Upper lobe of right lung (tissue), 1 donor: Measurements from ENCODE around the gene MIDN. TPM values are rescaled to one million over a fixed set of nuclear protein-coding genes. Genes with fewer than 3 reads are reported as not detected.

Experiments used
- ATAC-seq: fragments of 200-7000 bp; cut with Tn5 transposase; one replicate; pipeline ENCODE4 v1.9.1; 2020; ENCODE audit warnings: mild to moderate bottlenecking, moderate library complexity
- DNase-seq: peaks from one replicate; pipeline ENCODE4 v3.0.0-alpha.2; 2020
- H3K27ac ChIP-seq: fragments of 200-600 bp; one replicate; pipeline ENCODE4 v1.8.0; 2022
- H3K27me3 ChIP-seq: fragments of 200-600 bp; one replicate; pipeline ENCODE4 v1.8.0; 2022; ENCODE audit warnings: mild to moderate bottlenecking
- H3K36me3 ChIP-seq: fragments of 200-600 bp; one replicate; pipeline ENCODE4 v1.8.0; 2022
- H3K4me1 ChIP-seq: fragments of 200-600 bp; one replicate; pipeline ENCODE4 v1.8.0; 2022
- H3K4me3 ChIP-seq: fragments of 200-600 bp; one replicate; pipeline ENCODE4 v1.8.0; 2022; ENCODE audit warnings: mild to moderate bottlenecking
- H3K9me3 ChIP-seq: fragments of 200-600 bp; one replicate; pipeline ENCODE4 v1.8.0; 2022
- intact Hi-C: fragments of 100-400 bp; cut with DNase I; formaldehyde crosslinking; loops from one replicate; pipeline ENCODE4 v1.11.0; 2022
- total RNA-seq: library from RNA; stranded (reverse); fragmentation: NEBNext Ultra II Directional; extraction: Animal tissue kit (Norgen Biotek cat#: 25700); gene quantifications from one replicate; pipeline ENCODE4 v1.2.1, GENCODE V29; 2021
- TF ChIP-seq, protein P1 (sequence below): fragments of 200-600 bp; IDR thresholded peaks from one replicate; pipeline ENCODE4 v1.8.0; 2022; ENCODE audit warnings: antibody characterized with exemption
- donor health status: DM: no; HTN: yes; CAD: no; lungs with severe emphysema.

The MIDN gene
- total RNA-seq, 1 donor from 2014 or later = 135 TPM

DNA sequence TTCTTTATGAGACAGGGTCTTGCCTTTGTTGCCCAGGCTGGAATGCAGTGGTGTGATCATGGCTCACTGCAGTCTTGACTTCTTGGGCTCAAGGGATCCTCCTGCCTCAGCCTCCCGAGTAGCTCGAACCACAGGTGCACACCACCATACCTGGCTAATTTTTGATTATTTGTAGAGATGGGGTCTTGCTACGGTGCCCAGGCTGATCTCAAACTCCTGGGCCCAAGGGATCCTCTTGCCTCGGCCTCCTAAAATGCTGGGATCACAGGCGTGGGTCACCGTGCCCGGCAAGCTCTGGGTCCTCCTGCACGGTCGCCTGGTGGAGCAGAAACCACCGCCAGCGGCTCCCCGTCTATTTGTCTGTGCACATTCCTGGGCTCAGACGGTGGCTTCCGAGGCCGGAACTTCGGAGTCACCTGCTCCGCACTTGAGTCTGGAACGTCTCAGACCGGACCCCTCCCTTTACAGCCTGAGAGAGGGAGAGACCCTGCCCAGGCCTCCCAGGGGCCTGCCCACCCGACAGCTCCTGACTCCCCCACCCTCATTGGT, 59.4 kb downstream of the MIDN start:
- DNase-seq = no peak
- TF ChIP-seq, protein P1, sequence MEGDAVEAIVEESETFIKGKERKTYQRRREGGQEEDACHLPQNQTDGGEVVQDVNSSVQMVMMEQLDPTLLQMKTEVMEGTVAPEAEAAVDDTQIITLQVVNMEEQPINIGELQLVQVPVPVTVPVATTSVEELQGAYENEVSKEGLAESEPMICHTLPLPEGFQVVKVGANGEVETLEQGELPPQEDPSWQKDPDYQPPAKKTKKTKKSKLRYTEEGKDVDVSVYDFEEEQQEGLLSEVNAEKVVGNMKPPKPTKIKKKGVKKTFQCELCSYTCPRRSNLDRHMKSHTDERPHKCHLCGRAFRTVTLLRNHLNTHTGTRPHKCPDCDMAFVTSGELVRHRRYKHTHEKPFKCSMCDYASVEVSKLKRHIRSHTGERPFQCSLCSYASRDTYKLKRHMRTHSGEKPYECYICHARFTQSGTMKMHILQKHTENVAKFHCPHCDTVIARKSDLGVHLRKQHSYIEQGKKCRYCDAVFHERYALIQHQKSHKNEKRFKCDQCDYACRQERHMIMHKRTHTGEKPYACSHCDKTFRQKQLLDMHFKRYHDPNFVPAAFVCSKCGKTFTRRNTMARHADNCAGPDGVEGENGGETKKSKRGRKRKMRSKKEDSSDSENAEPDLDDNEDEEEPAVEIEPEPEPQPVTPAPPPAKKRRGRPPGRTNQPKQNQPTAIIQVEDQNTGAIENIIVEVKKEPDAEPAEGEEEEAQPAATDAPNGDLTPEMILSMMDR = no peak
- intact Hi-C loops = no loop called here

DNA sequence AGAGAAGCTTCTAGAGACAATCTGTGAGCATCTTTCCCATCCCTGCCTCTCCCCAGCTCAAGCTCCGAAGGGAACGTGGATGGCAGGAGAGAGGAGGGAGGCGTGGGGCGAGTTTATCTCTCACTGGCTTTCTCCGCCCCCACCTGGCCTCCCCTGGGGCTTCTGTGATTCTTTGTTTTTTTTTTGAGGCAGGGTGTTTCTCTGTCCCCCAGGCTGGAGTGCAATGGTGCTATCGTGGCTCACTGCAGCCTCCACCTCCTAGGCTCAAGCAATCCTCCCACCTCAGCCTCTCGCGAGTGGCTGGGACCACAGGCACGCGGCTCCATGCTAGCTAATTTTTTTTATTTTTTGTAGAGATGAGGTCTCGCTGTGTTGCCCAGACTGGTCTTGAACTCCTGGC, 60.3 kb downstream of the MIDN start:
- TF ChIP-seq, protein P1 = no peak
- ATAC-seq (no peak), DNase-seq (no peak)
- Histone ChIP-seq H3K9me3 (no peaks in the 10 kb centered on the region), H3K36me3 (no peaks in the 10 kb centered on the region), H3K4me1 (no peaks in the 10 kb centered on the region), H3K4me3 (no peak overlapping the region), H3K27me3 (peaks cover 31% of the 10 kb centered on the region), H3K27ac (no peak overlapping the region)
- intact Hi-C loops = no loop called here

More for the DNA sequence above, 59.4 kb downstream of the MIDN start:
- Histone ChIP-seq H3K36me3 (no peaks in the 10 kb centered on the region), H3K9me3 (no peaks in the 10 kb centered on the region), H3K27me3 (peaks cover 22% of the 10 kb centered on the region), H3K4me3 (no peak overlapping the region), H3K4me1 (no peaks in the 10 kb centered on the region), H3K27ac (no peak overlapping the region)
- ATAC-seq = no peak

Other genes starting within 250 kb of the MIDN start
- gene GRIN3B, start 248.2 kb upstream of the MIDN start, total RNA-seq = not detected
- gene TMEM259, start 227.5 kb upstream of the MIDN start, total RNA-seq = 167 TPM
- gene RNU6-2, start 227.1 kb upstream of the MIDN start, total RNA-seq = not detected
- 220 TPM for gene CNN2, start 222.0 kb upstream of the MIDN start, total RNA-seq
- gene ABCA7, start 208.5 kb upstream of the MIDN start, total RNA-seq = 51.0 TPM
- gene ARHGAP45, start 181.4 kb upstream of the MIDN start, total RNA-seq = 98.2 TPM
- gene POLR2E, start 153.2 kb upstream of the MIDN start, total RNA-seq = 155 TPM
- 387 TPM for gene GPX4, start 144.6 kb upstream of the MIDN start, total RNA-seq
- 125 TPM for gene SBNO2, start 74.3 kb upstream of the MIDN start, total RNA-seq
- gene STK11, start 42.8 kb upstream of the MIDN start, total RNA-seq = 51.8 TPM
- 1.0 TPM for gene CBARP, start 10.6 kb upstream of the MIDN start, total RNA-seq
- gene ATP5F1D, start 6.8 kb upstream of the MIDN start, total RNA-seq = 126 TPM
- gene CIRBP, start 20.7 kb downstream of the MIDN start, total RNA-seq = 322 TPM
- gene FAM174C, start 26.9 kb downstream of the MIDN start, total RNA-seq = 41.4 TPM
- gene EFNA2, start 37.3 kb downstream of the MIDN start, total RNA-seq = not detected
- gene NDUFS7, start 135.3 kb downstream of the MIDN start, total RNA-seq = 78.2 TPM
- 7.1 TPM for gene GAMT, start 153.0 kb downstream of the MIDN start, total RNA-seq
- 98.7 TPM for gene DAZAP1, start 159.0 kb downstream of the MIDN start, total RNA-seq
- gene RPS15, start 189.8 kb downstream of the MIDN start, total RNA-seq = 841 TPM
- gene APC2, start 201.5 kb downstream of the MIDN start, total RNA-seq = 0.20 TPM
- 26.3 TPM for gene C19orf25, start 230.6 kb downstream of the MIDN start, total RNA-seq
- 4.3 TPM for gene PCSK4, start 241.8 kb downstream of the MIDN start, total RNA-seq
- gene REEP6, start 242.6 kb downstream of the MIDN start, total RNA-seq = 1.2 TPM